DND-41 (cell line): ENCODE measurements around the gene RASL10A.

Source experiments
- ATAC-seq: fragments of 200-7000 bp; cut with Tn5 transposase; 3 replicates; pipeline ENCODE4 v1.9.1; 2021; ENCODE audit warnings: low read depth; ENCODE audit not compliant: insufficient read depth
- DNase-seq: peaks from one replicate; pipeline ENCODE4 v3.0.0-alpha.2; 2020
- H2AFZ ChIP-seq: 2 replicates; pipeline ENCODE4 v1.6.0; 2012; ENCODE audit warnings: low read depth, low read length
- H3K27ac ChIP-seq: 2 replicates; pipeline ENCODE4 v1.5.1; 2012; ENCODE audit warnings: low read length, inconsistent platforms
- H3K27me3 ChIP-seq: fragments of 200-600 bp; sonication (generic); 2 replicates; pipeline ENCODE4 v1.6.0; 2012; ENCODE audit warnings: low read length, mild to moderate bottlenecking, inconsistent platforms; ENCODE audit not compliant: insufficient read depth, poor library complexity
- H3K36me3 ChIP-seq: 2 replicates; pipeline ENCODE4 v1.5.1; 2012; ENCODE audit warnings: low read length, inconsistent platforms; ENCODE audit not compliant: insufficient read depth
- H3K4me1 ChIP-seq: 2 replicates; pipeline ENCODE4 v1.5.1; 2012; ENCODE audit warnings: mild to moderate bottlenecking, low read length; ENCODE audit not compliant: insufficient read depth
- H3K4me2 ChIP-seq: 2 replicates; pipeline ENCODE4 v1.6.0; 2012; ENCODE audit warnings: mild to moderate bottlenecking, moderate library complexity, low read length, inconsistent platforms; ENCODE audit not compliant: insufficient read depth
- H3K4me3 ChIP-seq, 2 experiments: fragments of 200-600 bp in 1 of 2; shearing (Covaris generic) in 1 of 2; 2 replicates each; pipeline ENCODE4 v1.5.1; 2012 to 2016; ENCODE audit warnings: inconsistent platforms in 2 of 2, low read length in 2 of 2, mild to moderate bottlenecking in 2 of 2, low read depth in 1 of 2, moderate library complexity in 1 of 2
- H3K79me2 ChIP-seq: 2 replicates; pipeline ENCODE4 v1.6.0; 2012; ENCODE audit warnings: low read length, inconsistent platforms; ENCODE audit not compliant: insufficient read depth
- H3K9ac ChIP-seq: 2 replicates; pipeline ENCODE4 v1.6.0; 2012; ENCODE audit warnings: low read depth, mild to moderate bottlenecking, inconsistent platforms, low read length, moderate library complexity
- H3K9me3 ChIP-seq: 2 replicates; pipeline ENCODE4 v1.5.1; 2012; ENCODE audit warnings: low read length, moderate library complexity, mild to moderate bottlenecking, inconsistent platforms; ENCODE audit not compliant: insufficient read depth, severe bottlenecking
- H4K20me1 ChIP-seq: 2 replicates; pipeline ENCODE4 v1.6.0; 2012; ENCODE audit warnings: low read length; ENCODE audit not compliant: insufficient read depth
- CTCF ChIP-seq: IDR thresholded peaks from 2 replicates; pipeline ENCODE4 v1.5.1; 2012; ENCODE audit warnings: borderline replicate concordance, low read length, moderate library complexity, mild to moderate bottlenecking; ENCODE audit not compliant: poor library complexity, severe bottlenecking; ENCODE audit errors: extremely low read depth
- EZH2 ChIP-seq: IDR thresholded peaks from 3 replicates; pipeline ENCODE4 v1.6.1; 2012; ENCODE audit warnings: borderline replicate concordance, low read depth, mild to moderate bottlenecking, moderate library complexity, low read length, inconsistent platforms; ENCODE audit not compliant: severe bottlenecking

RASL10A gene

GRCh38 chr22:29330753-29331152 is 15.3 kb upstream of the RASL10A start:
- H3K9me3 ChIP-seq = no peaks in the 10 kb centered on the region
- H3K27ac ChIP-seq = no peak overlapping the region
- no peak overlapping the region for H2AFZ ChIP-seq
- no peak for ATAC-seq
- no peaks in the 10 kb centered on the region for H3K79me2 ChIP-seq
- no peaks in the 10 kb centered on the region for H3K27me3 ChIP-seq
- no peak overlapping the region for H3K4me2 ChIP-seq
- no peaks in the 10 kb centered on the region for H3K4me1 ChIP-seq
- no peak overlapping the region for H3K9ac ChIP-seq
- H3K36me3 ChIP-seq = peaks cover 94% of the 10 kb centered on the region
- H3K4me3 ChIP-seq = no peak overlapping the region
- H4K20me1 ChIP-seq = 0 out of 2 replicates have a peak, but pooled peaks cover 6% of the 10 kb centered on the region
- no peak for DNase-seq
- TF ChIP-seq EZH2 = no peak
- TF ChIP-seq CTCF = no peak

GRCh38 chr22:29330291-29330690 is 14.8 kb upstream of the RASL10A start:
- H3K4me1 ChIP-seq = no peaks in the 10 kb centered on the region
- no peak overlapping the region for H3K27ac ChIP-seq
- H3K27me3 ChIP-seq = no peaks in the 10 kb centered on the region
- H3K9ac ChIP-seq = no peak overlapping the region
- DNase-seq = no peak
- 0 out of 2 replicates have a peak, but pooled peaks cover 6% of the 10 kb centered on the region for H4K20me1 ChIP-seq
- no peak overlapping the region for H2AFZ ChIP-seq
- no peak for TF ChIP-seq EZH2
- TF ChIP-seq CTCF = no peak
- ATAC-seq = no peak
- no peak overlapping the region for H3K4me3 ChIP-seq
- no peak overlapping the region for H3K4me2 ChIP-seq
- H3K36me3 ChIP-seq = peaks cover 89% of the 10 kb centered on the region
- no peaks in the 10 kb centered on the region for H3K79me2 ChIP-seq
- no peaks in the 10 kb centered on the region for H3K9me3 ChIP-seq

- Histone ChIP-seq H3K79me2 (no peaks in the 10 kb centered on the region), H3K27ac (no peak overlapping the region), H3K9ac (no peak overlapping the region), H2AFZ (no peak overlapping the region), H3K36me3 (peaks cover 82% of the 10 kb centered on the region), H3K4me3 (no peak overlapping the region), H3K9me3 (no peaks in the 10 kb centered on the region), H3K4me2 (no peak overlapping the region), H3K4me1 (no peaks in the 10 kb centered on the region), H4K20me1 (0 out of 2 replicates have a peak, but pooled peaks cover 6% of the 10 kb centered on the region), H3K27me3 (no peaks in the 10 kb centered on the region)
- no peak for TF ChIP-seq CTCF
- TF ChIP-seq EZH2 = no peak
- ATAC-seq (no peak), DNase-seq (no peak)
Observed at GRCh38 chr22:29329581-29329980, 14.1 kb upstream of the RASL10A start.
